HEK293 (cell line): Measurements from ENCODE around the gene INTS7.

Source experiments
- TF ChIP-seq, protein P1 (sequence below): fragments of 450-650 bp; formaldehyde crosslinking; IDR thresholded peaks from 2 replicates; pipeline ENCODE4 v1.5.1; 2016; ENCODE audit warnings: missing biosample characterization, missing genetic modification characterization
- TF ChIP-seq, protein P2 (sequence below): fragments of 450-650 bp; formaldehyde crosslinking; IDR thresholded peaks from 2 replicates; pipeline ENCODE4 v1.5.1; 2016; ENCODE audit warnings: missing biosample characterization, missing genetic modification characterization

DNA sequence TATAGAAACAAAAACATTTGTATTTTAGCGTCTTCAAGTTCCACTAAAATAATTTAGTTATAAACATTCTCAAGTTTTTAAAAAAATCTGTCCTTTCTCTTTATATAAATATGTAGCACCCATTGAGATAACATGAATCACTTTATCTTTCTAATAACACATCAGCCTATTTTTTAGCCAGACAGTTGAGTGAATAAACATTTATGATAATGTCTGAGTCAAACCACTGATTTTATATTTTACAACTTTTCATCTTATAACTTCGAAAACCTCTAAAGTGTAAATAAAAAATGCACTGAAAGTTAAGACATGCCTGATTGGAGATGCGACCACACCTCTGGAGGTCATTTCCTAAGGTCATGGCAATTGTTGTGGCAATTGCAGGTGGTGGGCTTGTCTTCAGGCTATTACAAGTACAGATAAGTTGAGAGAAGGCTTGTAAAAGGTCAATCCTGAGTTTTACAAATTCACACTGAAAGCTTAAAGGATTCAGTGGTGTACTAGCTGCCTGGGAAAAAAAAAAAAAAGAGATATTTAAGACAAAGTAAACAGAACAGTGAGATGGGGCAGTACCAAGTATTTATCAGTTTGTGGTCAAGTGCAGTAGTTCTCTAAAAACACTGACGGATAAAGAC, 67.0 kb downstream of the INTS7 start:
- TF ChIP-seq, protein P1, sequence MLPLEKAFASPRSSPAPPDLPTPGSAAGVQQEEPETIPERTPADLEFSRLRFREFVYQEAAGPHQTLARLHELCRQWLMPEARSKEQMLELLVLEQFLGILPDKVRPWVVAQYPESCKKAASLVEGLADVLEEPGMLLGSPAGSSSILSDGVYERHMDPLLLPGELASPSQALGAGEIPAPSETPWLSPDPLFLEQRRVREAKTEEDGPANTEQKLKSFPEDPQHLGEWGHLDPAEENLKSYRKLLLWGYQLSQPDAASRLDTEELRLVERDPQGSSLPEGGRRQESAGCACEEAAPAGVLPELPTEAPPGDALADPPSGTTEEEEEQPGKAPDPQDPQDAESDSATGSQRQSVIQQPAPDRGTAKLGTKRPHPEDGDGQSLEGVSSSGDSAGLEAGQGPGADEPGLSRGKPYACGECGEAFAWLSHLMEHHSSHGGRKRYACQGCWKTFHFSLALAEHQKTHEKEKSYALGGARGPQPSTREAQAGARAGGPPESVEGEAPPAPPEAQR (tag by site-specific recombination) = no peak
- TF ChIP-seq, protein P2, sequence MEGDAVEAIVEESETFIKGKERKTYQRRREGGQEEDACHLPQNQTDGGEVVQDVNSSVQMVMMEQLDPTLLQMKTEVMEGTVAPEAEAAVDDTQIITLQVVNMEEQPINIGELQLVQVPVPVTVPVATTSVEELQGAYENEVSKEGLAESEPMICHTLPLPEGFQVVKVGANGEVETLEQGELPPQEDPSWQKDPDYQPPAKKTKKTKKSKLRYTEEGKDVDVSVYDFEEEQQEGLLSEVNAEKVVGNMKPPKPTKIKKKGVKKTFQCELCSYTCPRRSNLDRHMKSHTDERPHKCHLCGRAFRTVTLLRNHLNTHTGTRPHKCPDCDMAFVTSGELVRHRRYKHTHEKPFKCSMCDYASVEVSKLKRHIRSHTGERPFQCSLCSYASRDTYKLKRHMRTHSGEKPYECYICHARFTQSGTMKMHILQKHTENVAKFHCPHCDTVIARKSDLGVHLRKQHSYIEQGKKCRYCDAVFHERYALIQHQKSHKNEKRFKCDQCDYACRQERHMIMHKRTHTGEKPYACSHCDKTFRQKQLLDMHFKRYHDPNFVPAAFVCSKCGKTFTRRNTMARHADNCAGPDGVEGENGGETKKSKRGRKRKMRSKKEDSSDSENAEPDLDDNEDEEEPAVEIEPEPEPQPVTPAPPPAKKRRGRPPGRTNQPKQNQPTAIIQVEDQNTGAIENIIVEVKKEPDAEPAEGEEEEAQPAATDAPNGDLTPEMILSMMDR (tag by site-specific recombination) = no peak
